Measurements from ENCODE around the gene AP1B1. TPM values are rescaled to one million over a fixed set of nuclear protein-coding genes. Genes with fewer than 3 reads are reported as not detected.
"Not testable (repeated sequence)": the region's sequence is repeated elsewhere in the genome, so short reads cannot be mapped to it uniquely, and the experiment has no call there.

Gene AP1B1
- total and polyA plus RNA-seq, 2 of the 8 experiments (the other 6 are each of a cell fraction or from before 2014, with no cell fraction given), result 64.2 to 86.8 TPM

GRCh38 chr22:29357193-29357890 lies 31.0 kb downstream of the AP1B1 start:
- not testable (repeated sequence) for H3K79me1 ChIP-seq (ENCODE audit: low read depth, low read length); H3K4ac ChIP-seq (replicated peaks; ENCODE audit: insufficient read length, low read depth, low read length); H3K9ac ChIP-seq (replicated peaks in 1 of 4; ENCODE audit: extremely low read depth in 1 of 4, low read depth in 3 of 4, low read length in 3 of 4); H3K27ac ChIP-seq (ENCODE audit: low read depth, low read length); H3K23me2 ChIP-seq (ENCODE audit: low read depth, low read length); H3K4me3 ChIP-seq (ENCODE audit: extremely low read depth in 1 of 4, insufficient read depth in 2 of 4, low read depth in 3 of 4, low read length in 4 of 4); H2BK12ac ChIP-seq (ENCODE audit: low read depth, low read length); H3K79me2 ChIP-seq (ENCODE audit: control insufficient read depth in 1 of 2, insufficient read depth in 2 of 2, low read length in 2 of 2); H2BK15ac ChIP-seq (ENCODE audit: low read length); H2AK5ac ChIP-seq (ENCODE audit: low read depth, low read length); H2BK120ac ChIP-seq (replicated peaks; ENCODE audit: low read depth, low read length); H3K4me1 ChIP-seq (replicated peaks in 1 of 4; ENCODE audit: control insufficient read depth in 3 of 4, insufficient read depth in 4 of 4, low read length in 3 of 4); H2BK5ac ChIP-seq (ENCODE audit: low read depth, low read length); H3K27me3 ChIP-seq (replicated peaks in 1 of 4; ENCODE audit: control insufficient read depth in 3 of 4, extremely low read depth in 1 of 4, insufficient read depth in 3 of 4, low read length in 3 of 4); H3K56ac ChIP-seq (replicated peaks; ENCODE audit: insufficient read length, low read depth, low read length); H4K91ac ChIP-seq (replicated peaks; ENCODE audit: insufficient read length, low read length); H3K9me3 ChIP-seq (ENCODE audit: insufficient read depth in 2 of 2, low read depth in 1 of 2, low read length in 1 of 2); H3K14ac ChIP-seq (ENCODE audit: insufficient read length); H4K20me1 ChIP-seq (replicated peaks in 1 of 2; ENCODE audit: control insufficient read depth in 1 of 2, insufficient read depth in 2 of 2, low read length in 2 of 2); H2AFZ ChIP-seq (ENCODE audit: low read length); H2BK20ac ChIP-seq (ENCODE audit: low read length); FAIRE-seq; H3K18ac ChIP-seq (ENCODE audit: extremely low read depth, low read length); H4K5ac ChIP-seq (ENCODE audit: insufficient read length, low read depth, low read length); H3K4me2 ChIP-seq (ENCODE audit: insufficient read depth in 1 of 2, low read depth in 2 of 2, low read length in 2 of 2); H4K8ac ChIP-seq (ENCODE audit: extremely low read depth, insufficient read depth, low read length); DNase-seq (ENCODE audit: low read depth in 1 of 2, low spot score in 2 of 2); H3K23ac ChIP-seq (ENCODE audit: insufficient read length)
- POLR2A ChIA-PET (ENCODE audit: partially characterized antibody), result interaction anchor here (1.1 kb wide), 1 partner anchor 25 kb away, joined by 3 read pairs; no protein-coding TSS in a partner anchor
- WGBS, 2 experiments (ENCODE audit: extremely low coverage in 1 of 2, insufficient coverage in 1 of 2, insufficient read length in 1 of 2, insufficient replicate concordance in 2 of 2, low coverage in 1 of 2, low lambda C conversion rate in 2 of 2, missing lambda C conversion rate in 1 of 2), result 93% methylated on average over 10 of the region's 12 CpGs; no CpG with 5 or more reads in 1 of the 2 experiments
- peaks cover 12 to 30% (median 23%) of the 10 kb centered on the region in 4 experiments for H3K36me3 ChIP-seq (ENCODE audit: control insufficient read depth in 2 of 4, insufficient read depth in 4 of 4, low read length in 3 of 4)
- CTCF ChIA-PET (ENCODE audit: partially characterized antibody), result interaction anchor here (0.8 to 1.5 kb wide), 5 partner anchors 13 to 203 kb away, joined by 3 to 5 read pairs (median 3); no protein-coding TSS in a partner anchor

Data from H1 (cell line).